Measurements from ENCODE around the gene MRTFA. TPM values are rescaled to one million over a fixed set of nuclear protein-coding genes. Genes with fewer than 3 reads are reported as not detected.

Gene MRTFA
- total RNA-seq, 4 donors from 2014 or later, result 59.7 to 163 (median 111) TPM

DNA sequence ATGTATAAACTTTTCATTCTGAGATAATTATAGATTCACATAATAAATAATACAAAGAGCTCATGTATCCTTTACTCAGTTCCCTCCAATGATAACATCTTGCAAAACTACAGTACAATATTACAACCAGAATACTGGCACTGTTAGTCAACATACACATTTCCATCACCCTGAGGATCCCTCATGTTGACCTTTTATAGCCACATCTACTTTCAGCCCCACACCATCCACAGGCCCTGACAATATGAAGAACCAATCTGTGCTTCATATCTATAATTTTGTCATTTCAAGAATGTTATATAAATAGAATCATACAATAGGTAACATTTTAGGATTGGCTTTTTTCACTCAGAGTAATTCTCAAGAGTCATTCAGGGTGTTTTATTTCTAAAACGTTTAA, 115.5 kb downstream of the MRTFA start:
- intact Hi-C loops (cut with DNase I; ENCODE audit: low total_unique reads), result loop anchor here (10.0 kb wide), 1 partner anchor 64 kb away; no protein-coding TSS in a partner anchor
- no peak for DNase-seq (ENCODE audit: low spot score in 2 of 2)
- 56 to 85% methylated on average over 1 of the region's 1 CpG for WGBS, 2 donors
- TF ChIP-seq POLR2A (IDR thresholded peaks at IDR 0.05), result no peak
- TF ChIP-seq, protein P1, sequence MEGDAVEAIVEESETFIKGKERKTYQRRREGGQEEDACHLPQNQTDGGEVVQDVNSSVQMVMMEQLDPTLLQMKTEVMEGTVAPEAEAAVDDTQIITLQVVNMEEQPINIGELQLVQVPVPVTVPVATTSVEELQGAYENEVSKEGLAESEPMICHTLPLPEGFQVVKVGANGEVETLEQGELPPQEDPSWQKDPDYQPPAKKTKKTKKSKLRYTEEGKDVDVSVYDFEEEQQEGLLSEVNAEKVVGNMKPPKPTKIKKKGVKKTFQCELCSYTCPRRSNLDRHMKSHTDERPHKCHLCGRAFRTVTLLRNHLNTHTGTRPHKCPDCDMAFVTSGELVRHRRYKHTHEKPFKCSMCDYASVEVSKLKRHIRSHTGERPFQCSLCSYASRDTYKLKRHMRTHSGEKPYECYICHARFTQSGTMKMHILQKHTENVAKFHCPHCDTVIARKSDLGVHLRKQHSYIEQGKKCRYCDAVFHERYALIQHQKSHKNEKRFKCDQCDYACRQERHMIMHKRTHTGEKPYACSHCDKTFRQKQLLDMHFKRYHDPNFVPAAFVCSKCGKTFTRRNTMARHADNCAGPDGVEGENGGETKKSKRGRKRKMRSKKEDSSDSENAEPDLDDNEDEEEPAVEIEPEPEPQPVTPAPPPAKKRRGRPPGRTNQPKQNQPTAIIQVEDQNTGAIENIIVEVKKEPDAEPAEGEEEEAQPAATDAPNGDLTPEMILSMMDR (IDR thresholded peaks at IDR 0.05), result no peak
- no peak overlapping the region for H3K4me3 ChIP-seq (ENCODE audit: low read depth, poor library complexity, severe bottlenecking)

DNA sequence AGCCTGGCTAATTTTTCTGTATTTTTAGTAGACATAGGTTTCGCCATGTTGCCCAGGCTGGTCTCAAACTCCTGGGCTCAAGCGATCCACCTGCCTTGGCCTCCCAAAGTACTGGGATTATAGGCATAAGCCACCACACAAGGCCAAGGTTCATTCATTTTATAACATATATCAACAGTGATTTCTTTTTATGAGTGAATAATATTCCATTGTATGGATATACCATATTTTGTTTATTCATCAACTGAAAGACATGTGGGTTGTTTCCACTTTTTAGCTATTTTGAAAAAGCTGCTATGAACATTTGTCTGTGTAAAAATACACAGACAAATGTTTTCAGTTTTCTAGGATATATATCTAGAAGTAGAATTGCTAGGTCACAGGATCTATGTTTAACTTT, 116.0 kb downstream of the MRTFA start:
- DNase-seq (ENCODE audit: low spot score in 2 of 2), result no peak
- no peak for TF ChIP-seq POLR2A (IDR thresholded peaks at IDR 0.05)
- TF ChIP-seq, protein P1 (IDR thresholded peaks at IDR 0.05), result no peak
- intact Hi-C loops (cut with DNase I; ENCODE audit: low total_unique reads), result loop anchor here (10.0 kb wide), 1 partner anchor 64 kb away; no protein-coding TSS in a partner anchor
- 98 to 100% methylated on average over 2 of the region's 2 CpGs for WGBS, 2 donors
- H3K4me3 ChIP-seq (ENCODE audit: low read depth, poor library complexity, severe bottlenecking), result no peak overlapping the region

DNA sequence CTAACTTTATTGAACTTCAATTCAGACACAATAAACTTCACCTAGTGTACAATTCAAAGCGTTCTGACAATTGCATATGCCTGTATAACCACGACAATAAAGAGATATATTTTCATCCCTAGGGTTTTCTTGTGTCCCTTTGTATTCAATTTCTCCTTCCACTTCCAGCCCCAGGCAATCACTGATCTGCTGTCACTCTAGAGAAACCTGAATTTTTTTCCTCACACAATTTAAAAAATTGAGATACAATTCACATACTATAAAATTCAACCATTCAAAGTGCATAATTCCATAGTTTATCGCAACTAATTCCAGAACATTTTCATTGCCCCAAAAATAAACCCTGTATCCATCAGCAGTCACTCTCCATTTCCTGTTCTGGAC, 116.6 kb downstream of the MRTFA start:
- TF ChIP-seq POLR2A (IDR thresholded peaks at IDR 0.05), result no peak
- TF ChIP-seq, protein P1 (IDR thresholded peaks at IDR 0.05), result no peak
- 77 to 79% methylated on average over 3 of the region's 3 CpGs for WGBS, 2 donors
- intact Hi-C loops (cut with DNase I; ENCODE audit: low total_unique reads), result loop anchor here (10.0 kb wide), 1 partner anchor 65 kb away; no protein-coding TSS in a partner anchor
- H3K4me3 ChIP-seq (ENCODE audit: low read depth, poor library complexity, severe bottlenecking), result no peak overlapping the region
- no peak for DNase-seq (ENCODE audit: low spot score in 2 of 2)

DNA sequence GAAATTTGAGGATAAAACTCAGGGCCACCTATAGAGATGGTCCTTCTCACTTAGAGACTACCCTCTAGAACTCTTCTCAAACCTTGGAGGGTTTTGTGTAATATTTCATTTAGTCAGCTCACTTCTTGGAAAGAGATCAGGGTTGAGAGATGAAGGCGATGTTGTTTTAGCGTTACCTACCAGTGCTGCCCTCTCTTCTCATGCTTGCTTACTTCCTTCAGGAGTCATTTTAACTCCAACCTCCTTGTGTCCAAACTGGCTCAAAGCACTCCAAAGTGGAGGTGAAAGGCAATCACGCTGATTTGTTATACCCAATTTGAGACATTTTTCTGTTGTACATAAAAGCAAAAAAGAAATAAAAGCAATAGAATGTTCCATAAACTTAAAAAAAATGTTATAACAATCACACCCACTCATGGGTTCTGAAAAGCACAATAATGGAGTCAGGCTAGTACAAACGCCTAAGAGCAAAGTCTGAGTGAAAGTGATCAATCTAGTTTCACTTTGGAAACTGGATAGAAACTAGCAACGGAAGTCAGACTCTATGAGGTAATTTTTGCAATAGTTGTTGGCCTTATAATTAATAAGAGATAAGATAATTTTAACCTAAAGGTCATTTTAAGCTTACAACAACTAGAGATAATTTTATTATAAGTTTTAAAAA, 117.1 kb downstream of the MRTFA start:
- 45 to 60% methylated on average over 5 of the region's 5 CpGs for WGBS, 2 donors
- no peak for TF ChIP-seq POLR2A (IDR thresholded peaks at IDR 0.05)
- TF ChIP-seq, protein P1 (IDR thresholded peaks at IDR 0.05), result no peak
- intact Hi-C loops (cut with DNase I; ENCODE audit: low total_unique reads), result no loop called here
- no peak for DNase-seq (ENCODE audit: low spot score in 2 of 2)
- no peak overlapping the region for H3K4me3 ChIP-seq (ENCODE audit: low read depth, poor library complexity, severe bottlenecking)

DNA sequence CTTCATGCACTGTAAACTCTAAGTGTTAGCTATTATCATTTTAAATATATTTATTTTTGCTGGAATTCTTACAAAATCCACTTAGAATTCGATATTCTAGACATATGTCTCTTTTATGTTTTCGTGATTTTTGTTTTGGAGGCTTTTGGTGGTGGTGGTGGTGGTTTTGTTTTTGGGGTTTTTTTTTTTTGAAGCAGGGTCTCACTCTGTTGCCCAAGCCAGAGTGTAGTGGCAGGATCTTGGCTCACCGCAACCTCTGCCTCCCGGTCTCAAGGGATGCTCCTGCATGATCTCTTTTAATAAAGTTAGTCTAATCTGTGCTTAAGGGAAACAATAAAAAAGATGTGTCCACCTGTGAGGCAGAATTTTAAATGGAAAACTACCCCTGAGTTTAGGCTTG, 117.7 kb downstream of the MRTFA start:
- intact Hi-C loops (cut with DNase I; ENCODE audit: low total_unique reads), result no loop called here
- TF ChIP-seq, protein P1 (IDR thresholded peaks at IDR 0.05), result no peak
- TF ChIP-seq POLR2A (IDR thresholded peaks at IDR 0.05), result no peak
- DNase-seq (ENCODE audit: low spot score in 2 of 2), result no peak
- WGBS, 2 donors, result 85 to 90% methylated on average over 4 of the region's 4 CpGs
- no peak overlapping the region for H3K4me3 ChIP-seq (ENCODE audit: low read depth, poor library complexity, severe bottlenecking)

DNA sequence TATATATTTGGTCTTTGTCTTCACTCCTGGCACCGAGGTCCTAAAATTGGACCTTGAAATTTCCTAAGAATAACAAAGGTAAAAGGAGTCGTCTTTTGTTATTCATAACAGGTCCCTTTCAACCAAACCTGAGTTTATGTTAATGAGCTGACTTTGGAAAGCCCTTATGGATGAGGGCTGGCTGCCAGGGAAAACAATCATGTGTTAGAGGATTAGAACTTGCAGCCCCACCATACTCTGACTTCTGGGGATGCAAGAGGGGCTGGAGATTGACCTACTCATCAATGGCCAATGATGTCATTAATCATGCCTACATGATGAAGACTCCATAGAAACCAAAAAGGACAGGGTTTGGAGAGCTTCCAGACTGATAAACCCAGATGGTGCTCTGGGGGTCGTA, 118.9 kb downstream of the MRTFA start:
- TF ChIP-seq, protein P1 (IDR thresholded peaks at IDR 0.05), result no peak
- TF ChIP-seq POLR2A (IDR thresholded peaks at IDR 0.05), result no peak
- intact Hi-C loops (cut with DNase I; ENCODE audit: low total_unique reads), result no loop called here
- H3K4me3 ChIP-seq (ENCODE audit: low read depth, poor library complexity, severe bottlenecking), result no peak overlapping the region
- 77 to 80% methylated on average over 3 of the region's 3 CpGs for whole genome bisulfite sequencing, 2 donors
- DNase-seq (ENCODE audit: low spot score in 2 of 2), result no peak

Measured in lower leg skin (tissue), 4 donors.